AG09309 (cell line): Measurements from ENCODE around the gene RAC3.
A peak's percentile ranks its signal among the peaks of the same experiment; 100 is the strongest.

Experiments used
- DNase-seq: peaks from one replicate; pipeline ENCODE4 v3.0.0-alpha.2; 2010; ENCODE audit warnings: low read depth
- H3K4me3 ChIP-seq: 2 replicates; pipeline ENCODE4 v1.5.1; 2011; ENCODE audit warnings: mild to moderate bottlenecking, low read depth, low read length, moderate library complexity; ENCODE audit not compliant: control insufficient read depth
- TF ChIP-seq, protein P1 (sequence below): IDR thresholded peaks from 2 replicates; pipeline ENCODE4 v1.5.1; 2011; ENCODE audit warnings: mild to moderate bottlenecking, low read depth, low read length, inconsistent platforms; ENCODE audit not compliant: insufficient read depth, control insufficient read depth; ENCODE audit errors: missing control alignments

RAC3 gene

GRCh38 chr17:82017612-82018151 is 13.8 kb upstream of the RAC3 start:
- H3K4me3 ChIP-seq, result no peak overlapping the region
- DNase-seq, result no peak
- TF ChIP-seq, protein P1, sequence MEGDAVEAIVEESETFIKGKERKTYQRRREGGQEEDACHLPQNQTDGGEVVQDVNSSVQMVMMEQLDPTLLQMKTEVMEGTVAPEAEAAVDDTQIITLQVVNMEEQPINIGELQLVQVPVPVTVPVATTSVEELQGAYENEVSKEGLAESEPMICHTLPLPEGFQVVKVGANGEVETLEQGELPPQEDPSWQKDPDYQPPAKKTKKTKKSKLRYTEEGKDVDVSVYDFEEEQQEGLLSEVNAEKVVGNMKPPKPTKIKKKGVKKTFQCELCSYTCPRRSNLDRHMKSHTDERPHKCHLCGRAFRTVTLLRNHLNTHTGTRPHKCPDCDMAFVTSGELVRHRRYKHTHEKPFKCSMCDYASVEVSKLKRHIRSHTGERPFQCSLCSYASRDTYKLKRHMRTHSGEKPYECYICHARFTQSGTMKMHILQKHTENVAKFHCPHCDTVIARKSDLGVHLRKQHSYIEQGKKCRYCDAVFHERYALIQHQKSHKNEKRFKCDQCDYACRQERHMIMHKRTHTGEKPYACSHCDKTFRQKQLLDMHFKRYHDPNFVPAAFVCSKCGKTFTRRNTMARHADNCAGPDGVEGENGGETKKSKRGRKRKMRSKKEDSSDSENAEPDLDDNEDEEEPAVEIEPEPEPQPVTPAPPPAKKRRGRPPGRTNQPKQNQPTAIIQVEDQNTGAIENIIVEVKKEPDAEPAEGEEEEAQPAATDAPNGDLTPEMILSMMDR, result no peak

DNA sequence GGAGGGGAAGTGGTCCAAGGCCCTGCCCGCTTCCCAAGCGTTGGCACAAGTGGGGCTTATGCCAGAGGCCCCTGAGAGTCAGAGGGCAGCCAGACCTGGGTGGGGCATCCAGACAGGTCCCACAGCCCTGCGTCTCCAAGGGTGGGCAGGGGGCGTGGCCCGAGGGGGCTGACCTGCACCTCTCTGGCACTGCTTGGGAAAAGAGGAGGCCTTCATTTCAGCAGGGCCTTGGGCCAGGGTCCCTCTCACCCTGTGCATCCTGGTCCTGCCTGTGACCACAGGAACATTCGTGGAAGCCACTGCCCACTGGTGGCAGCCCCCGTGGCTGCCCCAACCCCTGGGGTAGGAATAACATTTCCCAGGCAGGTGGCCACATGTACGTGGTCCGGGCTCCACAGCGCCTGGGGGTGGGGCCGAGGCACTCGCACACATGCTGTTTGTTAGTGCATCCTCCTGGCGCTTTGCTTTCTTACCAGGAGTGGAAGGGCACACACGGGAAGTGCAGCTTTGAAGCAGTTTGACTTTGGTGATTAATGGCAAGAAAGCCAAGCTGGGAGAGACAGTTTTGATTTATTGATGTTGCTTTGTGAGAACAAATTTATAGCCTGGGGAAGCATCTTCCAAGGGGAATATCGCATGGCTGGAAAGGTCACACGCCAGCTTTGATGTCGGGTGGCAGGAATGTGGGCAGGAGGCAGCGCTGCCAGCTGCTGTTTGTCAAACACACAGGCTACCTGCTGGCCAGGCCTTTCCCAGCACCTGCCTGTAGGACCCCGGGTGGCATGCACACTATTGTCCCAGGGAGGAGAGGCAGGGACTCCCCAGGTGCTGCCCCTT is 13.1 kb upstream of the RAC3 start:
- TF ChIP-seq, protein P1, result no peak
- no peak overlapping the region for H3K4me3 ChIP-seq
- DNase-seq, result no peak

DNA sequence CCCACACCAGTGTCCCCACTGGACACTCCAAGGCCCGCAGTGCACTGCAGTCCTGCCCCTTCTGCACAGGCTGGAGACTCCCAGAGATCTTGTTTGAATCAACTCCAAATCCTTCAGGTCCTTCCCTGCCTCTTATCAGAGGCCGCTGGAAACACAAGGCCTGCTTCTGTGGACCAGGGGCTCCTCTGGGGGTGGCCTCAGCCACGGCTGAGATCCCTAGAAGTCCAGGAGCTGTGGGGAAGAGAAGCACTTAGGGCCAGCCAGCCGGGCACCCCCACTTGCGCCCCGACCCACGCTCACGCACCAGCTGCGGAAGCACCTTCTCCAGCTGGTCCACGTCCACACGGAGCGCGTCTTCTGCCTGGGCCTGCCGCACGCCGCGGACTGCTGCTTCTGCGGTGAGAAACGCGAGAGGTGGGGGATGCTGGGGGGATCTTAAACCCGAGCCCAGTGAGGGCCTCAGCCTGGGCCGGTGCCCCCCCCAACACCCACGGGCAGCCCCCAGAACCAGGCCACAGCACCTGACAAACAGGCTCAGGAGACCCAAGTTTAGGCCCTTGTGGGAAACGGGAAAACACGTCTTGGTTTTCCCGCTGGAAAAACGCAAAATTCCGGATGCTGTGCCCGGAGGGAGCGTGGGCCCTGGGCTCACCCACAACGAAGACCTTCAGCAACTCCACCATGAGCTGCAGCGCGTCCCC is 12.3 kb upstream of the RAC3 start:
- H3K4me3 ChIP-seq, result no peak overlapping the region
- TF ChIP-seq, protein P1, result no peak
- no peak for DNase-seq

- TF ChIP-seq, protein P1, result peak; percentile 79
- H3K4me3 ChIP-seq, result no peak overlapping the region
- DNase-seq, result no peak
These were observed 11.5 kb upstream of the RAC3 start for GRCh38 chr17:82019690-82020571.

- no peak overlapping the region for H3K4me3 ChIP-seq
- DNase-seq, result no peak
- TF ChIP-seq, protein P1, result no peak
These were observed 10.8 kb upstream of the RAC3 start for GRCh38 chr17:82020572-82021106.
